H1 (cell line): ENCODE measurements around the gene ST6GALNAC4.

Experiments used
- BCL11A ChIP-seq, 2 experiments: IDR thresholded peaks; one replicate each; pipeline ENCODE4 v1.6.1; 2011; ENCODE audit warnings: low read depth in 2 of 2, low read length in 2 of 2, mild to moderate bottlenecking in 2 of 2
- CEBPB ChIP-seq: IDR thresholded peaks from 2 replicates; pipeline ENCODE4 v1.6.1; 2012; ENCODE audit warnings: low read depth, low read length
- CREB1 ChIP-seq: IDR thresholded peaks from 2 replicates; pipeline ENCODE4 v1.6.1; 2012; ENCODE audit warnings: inconsistent platforms
- EZH2 ChIP-seq: fragments of 200-600 bp; sonication (generic); IDR thresholded peaks from 2 replicates; pipeline ENCODE4 v1.7.1; 2012; ENCODE audit warnings: low read depth, mild to moderate bottlenecking, moderate library complexity, low read length, inconsistent platforms; ENCODE audit not compliant: severe bottlenecking
- JUN ChIP-seq: IDR thresholded peaks from 2 replicates; pipeline ENCODE4 v1.6.1; 2011; ENCODE audit warnings: low read depth, mild to moderate bottlenecking, improper control_type of control experiment, low read length
- POLR2A ChIP-seq, 2 experiments: IDR thresholded peaks; 1 replicate in 1 of 2; 2 replicates in 1 of 2; pipeline ENCODE4 v1.6.1; 2011; ENCODE audit warnings: low read depth in 2 of 2, low read length in 2 of 2, mild to moderate bottlenecking in 2 of 2; ENCODE audit errors: control extremely low read depth in 1 of 2
- POU5F1 ChIP-seq: IDR thresholded peaks from 2 replicates; pipeline ENCODE4 v1.6.1; 2011; ENCODE audit warnings: low read depth, mild to moderate bottlenecking, low read length, moderate library complexity
- RAD21 ChIP-seq, 2 experiments: IDR thresholded peaks in 1 of 2; conservative IDR thresholded peaks in 1 of 2; 2 replicates each; pipeline ENCODE4 v1.6.1; 2011; ENCODE audit warnings: low read depth in 2 of 2, low read length in 2 of 2, improper control_type of control experiment in 1 of 2, inconsistent platforms in 1 of 2, mild to moderate bottlenecking in 1 of 2, moderate library complexity in 1 of 2
- SRF ChIP-seq: IDR thresholded peaks from 2 replicates; pipeline ENCODE4 v1.6.1; 2011; ENCODE audit warnings: mild to moderate bottlenecking, low read depth, low read length, moderate library complexity
- SUZ12 ChIP-seq: fragments of 200-600 bp; sonication (generic); IDR thresholded peaks from 2 replicates; pipeline ENCODE4 v1.6.1; 2012; ENCODE audit warnings: mild to moderate bottlenecking, inconsistent platforms, low read length, moderate library complexity, mixed read lengths
- YY1 ChIP-seq: IDR thresholded peaks from 2 replicates; pipeline ENCODE4 v1.6.1; 2011; ENCODE audit warnings: low read depth, mild to moderate bottlenecking, low read length
- TF ChIP-seq, protein P1 (sequence below), 3 experiments: IDR thresholded peaks; 1 replicate in 2 of 3; 2 replicates in 1 of 3; pipeline versions ENCODE4 v1.5.1 to v1.6.1; 2011; ENCODE audit warnings: low read length in 3 of 3, mild to moderate bottlenecking in 3 of 3, inconsistent platforms in 2 of 3, low read depth in 1 of 3, moderate library complexity in 1 of 3; ENCODE audit not compliant: insufficient read depth in 1 of 3; ENCODE audit errors: control extremely low read depth in 1 of 3
- TF ChIP-seq, protein P2 (sequence below): IDR thresholded peaks from 2 replicates; pipeline ENCODE4 v1.6.1; 2011; ENCODE audit warnings: low read length, improper control_type of control experiment

DNA sequence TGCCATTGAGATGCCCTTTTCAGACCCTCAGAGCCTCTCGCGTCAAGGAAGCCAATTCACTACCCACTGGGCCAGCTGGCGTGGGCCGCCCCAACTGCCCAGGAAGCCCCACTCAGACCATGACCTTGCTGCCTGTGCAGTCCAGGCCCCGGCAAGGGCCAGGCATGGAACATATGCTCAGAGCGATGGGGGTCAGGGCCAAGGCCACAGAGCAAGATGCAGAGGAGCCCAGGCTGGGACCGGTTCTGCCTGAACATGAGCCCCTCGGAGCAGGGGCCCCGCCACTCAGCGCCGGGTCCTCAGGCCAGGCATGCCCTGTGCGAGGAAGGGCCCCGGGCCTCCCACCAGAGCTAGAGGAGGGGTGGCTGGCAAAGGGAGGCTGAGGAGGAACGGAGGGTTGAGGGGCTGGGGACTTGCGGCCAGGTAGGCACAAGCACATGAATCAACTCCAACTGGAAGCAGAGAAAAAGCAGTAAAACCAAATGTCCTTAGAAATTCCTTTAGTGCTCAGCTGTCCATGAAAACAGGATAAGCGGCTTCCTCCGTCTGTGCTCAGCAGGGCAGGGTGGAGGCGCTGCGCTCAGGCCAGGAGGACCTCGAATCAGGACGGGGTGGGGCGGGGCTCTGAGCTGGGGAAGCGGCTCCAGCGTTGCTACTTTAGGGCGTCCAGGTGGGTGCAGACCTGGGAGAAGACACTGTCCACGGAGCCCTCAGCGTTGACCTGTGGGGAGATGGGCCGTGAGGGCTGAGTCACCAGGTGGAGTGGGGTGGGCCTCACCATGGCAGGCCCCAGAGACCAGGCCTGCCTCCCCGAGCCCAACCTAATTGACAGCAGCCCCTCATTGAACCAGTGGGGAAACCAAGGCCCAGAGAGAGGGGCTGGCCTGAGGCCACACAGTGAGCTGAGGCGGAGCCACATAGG is 49.2 kb downstream of the ST6GALNAC4 start:
- TF ChIP-seq YY1 (no peak), EZH2 (no peak), SUZ12 (no peak), RAD21 (IDR thresholded peaks at IDR 0.05 in 1 of 2, conservative IDR thresholded peaks at IDR 0.05 in 1 of 2; ENCODE audit: low read depth in 2 of 2, low read length in 2 of 2) (no peak), JUN (no peak), POLR2A (IDR thresholded peaks at IDR 0.05; ENCODE audit: control extremely low read depth in 1 of 2, low read depth in 2 of 2, low read length in 2 of 2) (no peak), BCL11A (IDR thresholded peaks at IDR 0.05; ENCODE audit: low read depth in 2 of 2, low read length in 2 of 2) (no peak), SRF (no peak), CREB1 (no peak), CEBPB (no peak), POU5F1 (no peak)
- TF ChIP-seq, protein P1, sequence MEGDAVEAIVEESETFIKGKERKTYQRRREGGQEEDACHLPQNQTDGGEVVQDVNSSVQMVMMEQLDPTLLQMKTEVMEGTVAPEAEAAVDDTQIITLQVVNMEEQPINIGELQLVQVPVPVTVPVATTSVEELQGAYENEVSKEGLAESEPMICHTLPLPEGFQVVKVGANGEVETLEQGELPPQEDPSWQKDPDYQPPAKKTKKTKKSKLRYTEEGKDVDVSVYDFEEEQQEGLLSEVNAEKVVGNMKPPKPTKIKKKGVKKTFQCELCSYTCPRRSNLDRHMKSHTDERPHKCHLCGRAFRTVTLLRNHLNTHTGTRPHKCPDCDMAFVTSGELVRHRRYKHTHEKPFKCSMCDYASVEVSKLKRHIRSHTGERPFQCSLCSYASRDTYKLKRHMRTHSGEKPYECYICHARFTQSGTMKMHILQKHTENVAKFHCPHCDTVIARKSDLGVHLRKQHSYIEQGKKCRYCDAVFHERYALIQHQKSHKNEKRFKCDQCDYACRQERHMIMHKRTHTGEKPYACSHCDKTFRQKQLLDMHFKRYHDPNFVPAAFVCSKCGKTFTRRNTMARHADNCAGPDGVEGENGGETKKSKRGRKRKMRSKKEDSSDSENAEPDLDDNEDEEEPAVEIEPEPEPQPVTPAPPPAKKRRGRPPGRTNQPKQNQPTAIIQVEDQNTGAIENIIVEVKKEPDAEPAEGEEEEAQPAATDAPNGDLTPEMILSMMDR (IDR thresholded peaks at IDR 0.05; ENCODE audit: control extremely low read depth in 1 of 3, insufficient read depth in 1 of 3, low read depth in 1 of 3, low read length in 3 of 3): no peak
- TF ChIP-seq, protein P2, sequence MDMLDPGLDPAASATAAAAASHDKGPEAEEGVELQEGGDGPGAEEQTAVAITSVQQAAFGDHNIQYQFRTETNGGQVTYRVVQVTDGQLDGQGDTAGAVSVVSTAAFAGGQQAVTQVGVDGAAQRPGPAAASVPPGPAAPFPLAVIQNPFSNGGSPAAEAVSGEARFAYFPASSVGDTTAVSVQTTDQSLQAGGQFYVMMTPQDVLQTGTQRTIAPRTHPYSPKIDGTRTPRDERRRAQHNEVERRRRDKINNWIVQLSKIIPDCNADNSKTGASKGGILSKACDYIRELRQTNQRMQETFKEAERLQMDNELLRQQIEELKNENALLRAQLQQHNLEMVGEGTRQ: no peak
